G401 (cell line): ENCODE data around the gene JAKMIP1. TPM values are rescaled to one million over a fixed set of nuclear protein-coding genes. Genes with fewer than 3 reads are reported as not detected.
A peak's percentile ranks its signal among the peaks of the same experiment; 100 is the strongest.
"Not testable (repeated sequence)": the region's sequence is repeated elsewhere in the genome, so short reads cannot be mapped to it uniquely, and the experiment has no call there.

Source experiments
- DNase-seq: peaks from one replicate; pipeline ENCODE4 v3.0.0-alpha.2; 2015; ENCODE audit warnings: low spot score
- in situ Hi-C: cut with HindIII; loops from 2 replicates; pipeline ENCODE4 v1.10.0; 2016; ENCODE audit warnings: low sequenced_read_pairs, mixed read lengths
- total RNA-seq: library from RNA; depleted of rRNA; stranded (reverse); fragments of >200 nt; shearing (Covaris generic); gene quantifications from 2 replicates; pipeline ENCODE4 v1.2.3, GENCODE V29; 2014

JAKMIP1 gene
- total RNA-seq, 1 experiment from 2014 or later, result not detected

- no peak for DNase-seq
- in situ Hi-C loops, result no loop called here
These were observed 206.2 kb downstream of the JAKMIP1 start for GRCh38 chr4:5993876-5994811.

GRCh38 chr4:5993346-5993745 lies 207.0 kb downstream of the JAKMIP1 start:
- in situ Hi-C loops, DNase-seq: not testable (repeated sequence)

GRCh38 chr4:5992828-5993321 lies 207.5 kb downstream of the JAKMIP1 start:
- no peak for DNase-seq
- in situ Hi-C loops, result no loop called here

GRCh38 chr4:5992171-5992827 lies 208.1 kb downstream of the JAKMIP1 start:
- no peak for DNase-seq
- in situ Hi-C loops, result no loop called here

GRCh38 chr4:5991405-5991804 lies 208.9 kb downstream of the JAKMIP1 start:
- no peak for DNase-seq
- in situ Hi-C loops, result no loop called here

GRCh38 chr4:5990446-5991160 lies 209.7 kb downstream of the JAKMIP1 start:
- in situ Hi-C loops, result no loop called here
- DNase-seq, result no peak

GRCh38 chr4:5989236-5990225 lies 210.8 kb downstream of the JAKMIP1 start:
- no peak for DNase-seq
- in situ Hi-C loops, result no loop called here

GRCh38 chr4:5988086-5988845 lies 212.1 kb downstream of the JAKMIP1 start:
- DNase-seq, result no peak
- in situ Hi-C loops, result no loop called here

- DNase-seq, result no peak
- in situ Hi-C loops, result no loop called here
These were observed 215.5 kb downstream of the JAKMIP1 start for GRCh38 chr4:5984843-5985242.

- in situ Hi-C loops, result no loop called here
- DNase-seq, result no peak
These were observed 218.0 kb downstream of the JAKMIP1 start for GRCh38 chr4:5982156-5982973.

- DNase-seq, result peak; percentile 53
- in situ Hi-C loops, result no loop called here
These were observed 219.8 kb downstream of the JAKMIP1 start for GRCh38 chr4:5980436-5981155.

GRCh38 chr4:5979981-5980380 lies 220.4 kb downstream of the JAKMIP1 start:
- in situ Hi-C loops, result no loop called here

GRCh38 chr4:5976921-5977320 lies 223.4 kb downstream of the JAKMIP1 start:
- DNase-seq, result no peak
- in situ Hi-C loops, result no loop called here

More at GRCh38 chr4:5979981-5980380, 220.4 kb downstream of the JAKMIP1 start:
- DNase-seq, result peak; percentile 7

GRCh38 chr4:5976431-5976830 lies 223.9 kb downstream of the JAKMIP1 start:
- in situ Hi-C loops, result no loop called here
- DNase-seq, result no peak
